H9 (cell line): ENCODE measurements around the gene TSC2. TPM values are rescaled to one million over a fixed set of nuclear protein-coding genes. Genes with fewer than 3 reads are reported as not detected.
A peak's percentile ranks its signal among the peaks of the same experiment; 100 is the strongest.
"Not testable (repeated sequence)": the region's sequence is repeated elsewhere in the genome, so short reads cannot be mapped to it uniquely, and the experiment has no call there.

Experiments
- DNase-seq: peaks from one replicate; pipeline ENCODE4 v3.0.0-alpha.2; 2017
- H2AFZ ChIP-seq: one replicate; pipeline ENCODE4 v1.6.1; 2013; ENCODE audit warnings: mild to moderate bottlenecking, low read length, control low read depth, moderate library complexity
- H2AK5ac ChIP-seq: 2 replicates; pipeline ENCODE4 v1.6.1; 2013; ENCODE audit warnings: low read length, control low read depth, mixed read lengths; ENCODE audit not compliant: insufficient read length
- H2BK120ac ChIP-seq: one replicate; pipeline ENCODE4 v1.6.1; 2013; ENCODE audit warnings: low read depth, mild to moderate bottlenecking, low read length, control low read depth, inconsistent platforms; ENCODE audit not compliant: poor library complexity, severe bottlenecking
- H2BK12ac ChIP-seq: 2 replicates; pipeline ENCODE4 v1.6.1; 2013; ENCODE audit warnings: low read length, control low read depth, mixed read lengths, low read depth; ENCODE audit not compliant: insufficient read length
- H2BK15ac ChIP-seq: 2 replicates; pipeline ENCODE4 v1.6.1; 2013; ENCODE audit warnings: low read depth, low read length, control low read depth
- H2BK20ac ChIP-seq: one replicate; pipeline ENCODE4 v1.6.1; 2013; ENCODE audit warnings: low read depth, mild to moderate bottlenecking, low read length, control low read depth, inconsistent platforms; ENCODE audit not compliant: poor library complexity, severe bottlenecking
- H2BK5ac ChIP-seq: 2 replicates; pipeline ENCODE4 v1.6.1; 2013; ENCODE audit warnings: low read length, control low read depth, mixed read lengths; ENCODE audit not compliant: insufficient read length
- H3K14ac ChIP-seq: 2 replicates; pipeline ENCODE4 v1.6.1; 2013; ENCODE audit warnings: low read length, control low read depth; ENCODE audit not compliant: insufficient read depth
- H3K18ac ChIP-seq: 2 replicates; pipeline ENCODE4 v1.6.1; 2013; ENCODE audit warnings: low read depth, mild to moderate bottlenecking, mixed read lengths, low read length, control low read depth; ENCODE audit not compliant: insufficient read length
- H3K23ac ChIP-seq: 2 replicates; pipeline ENCODE4 v1.6.1; 2013; ENCODE audit warnings: low read length, control low read depth, mixed read lengths, low read depth; ENCODE audit not compliant: insufficient read length
- H3K23me2 ChIP-seq: 2 replicates; pipeline ENCODE4 v1.6.1; 2013; ENCODE audit warnings: low read depth, mild to moderate bottlenecking, mixed read lengths, low read length, control low read depth; ENCODE audit not compliant: insufficient read length, poor library complexity, severe bottlenecking
- H3K27ac ChIP-seq: 2 replicates; pipeline ENCODE4 v1.5.1; 2013; ENCODE audit warnings: low read length, control low read depth, mixed read lengths, low read depth; ENCODE audit not compliant: insufficient read length
- H3K27me3 ChIP-seq: 2 replicates; pipeline ENCODE4 v1.6.1; 2013; ENCODE audit warnings: low read length, control low read depth, inconsistent platforms; ENCODE audit not compliant: insufficient read depth
- H3K4ac ChIP-seq: 2 replicates; pipeline ENCODE4 v1.6.1; 2013; ENCODE audit warnings: low read depth, mild to moderate bottlenecking, control low read depth, inconsistent platforms, low read length, moderate library complexity
- H3K4me1 ChIP-seq: 2 replicates; pipeline ENCODE4 v1.6.1; 2013; ENCODE audit warnings: low read length, control low read depth, inconsistent platforms; ENCODE audit not compliant: insufficient read depth
- H3K4me2 ChIP-seq: 2 replicates; pipeline ENCODE4 v1.6.1; 2013; ENCODE audit warnings: low read length, control low read depth, mixed read lengths; ENCODE audit not compliant: insufficient read length, insufficient read depth
- H3K56ac ChIP-seq: 2 replicates; pipeline ENCODE4 v1.6.1; 2013; ENCODE audit warnings: low read depth, mild to moderate bottlenecking, mixed read lengths, low read length, control low read depth; ENCODE audit not compliant: insufficient read length
- H3K79me1 ChIP-seq: 2 replicates; pipeline ENCODE4 v1.6.1; 2013; ENCODE audit warnings: low read depth, mild to moderate bottlenecking, moderate library complexity, low read length, control low read depth, inconsistent platforms; ENCODE audit not compliant: insufficient read depth, poor library complexity, severe bottlenecking
- H3K79me2 ChIP-seq: 2 replicates; pipeline ENCODE4 v1.6.1; 2013; ENCODE audit warnings: low read length, control low read depth, inconsistent platforms; ENCODE audit not compliant: insufficient read depth
- H3K9ac ChIP-seq: 2 replicates; pipeline ENCODE4 v1.6.1; 2013; ENCODE audit warnings: low read length, control low read depth, mixed read lengths; ENCODE audit not compliant: insufficient read length; ENCODE audit errors: extremely low read depth
- H3K9me3 ChIP-seq: one replicate; pipeline ENCODE4 v1.6.1; 2013; ENCODE audit warnings: low read depth, low read length, inconsistent platforms; ENCODE audit not compliant: control insufficient read depth
- H3T11ph ChIP-seq: one replicate; pipeline ENCODE4 v1.6.1; 2013; ENCODE audit warnings: mild to moderate bottlenecking, low read length, control low read depth, inconsistent platforms
- H4K20me1 ChIP-seq: one replicate; pipeline ENCODE4 v1.6.1; 2013; ENCODE audit not compliant: control insufficient read depth, insufficient read length, insufficient read depth
- H4K5ac ChIP-seq: 2 replicates; pipeline ENCODE4 v1.6.1; 2013; ENCODE audit warnings: low read depth, mild to moderate bottlenecking, mixed read lengths, low read length, control low read depth; ENCODE audit not compliant: insufficient read length
- H4K8ac ChIP-seq: replicated peaks from 2 replicates; pipeline ENCODE4 v1.6.1; 2013; ENCODE audit warnings: low read length, control low read depth, mixed read lengths, low read depth; ENCODE audit not compliant: insufficient read length
- H4K91ac ChIP-seq: 2 replicates; pipeline ENCODE4 v1.6.1; 2013; ENCODE audit warnings: low read depth, mild to moderate bottlenecking, moderate library complexity, mixed read lengths, low read length, control low read depth; ENCODE audit not compliant: insufficient read length
- H3K27ac Mint-ChIP-seq, 3 experiments: 2 replicates in 2 of 3; 3 replicates in 1 of 3; pipeline ENCODE4 v1.8.0; 2020 to 2021; ENCODE audit warnings: mixed read lengths in 3 of 3, mild to moderate bottlenecking in 1 of 3, moderate library complexity in 1 of 3
- H3K27me3 Mint-ChIP-seq: 2 replicates; pipeline ENCODE4 v1.8.0; 2021; ENCODE audit warnings: low read depth, mild to moderate bottlenecking, moderate library complexity, mixed read lengths
- H3K36me3 Mint-ChIP-seq, 3 experiments: 2 replicates in 2 of 3; 3 replicates in 1 of 3; pipeline ENCODE4 v1.8.0; 2020 to 2021; ENCODE audit warnings: low read depth in 3 of 3, mixed read lengths in 3 of 3; ENCODE audit not compliant: insufficient read depth in 1 of 3
- H3K4me1 Mint-ChIP-seq, 2 experiments: 2 replicates each; pipeline ENCODE4 v1.8.0; 2020; ENCODE audit warnings: mixed read lengths in 2 of 2
- H3K4me3 Mint-ChIP-seq, 2 experiments: 2 replicates in 1 of 2; 3 replicates in 1 of 2; pipeline ENCODE4 v1.8.0; 2020 to 2021; ENCODE audit warnings: mild to moderate bottlenecking in 2 of 2, mixed read lengths in 2 of 2, moderate library complexity in 1 of 2
- H3K9me3 Mint-ChIP-seq, 2 experiments: 2 replicates in 1 of 2; 3 replicates in 1 of 2; pipeline ENCODE4 v1.8.0; 2020; ENCODE audit warnings: mild to moderate bottlenecking in 2 of 2, mixed read lengths in 2 of 2, moderate library complexity in 1 of 2
- WGBS: extraction: QIAGEN DNeasy Blood & Tissue Kit; methylation state at CpG from one replicate; pipeline ENCODE4 v1.1.7; 2013; ENCODE audit warnings: missing lambda C conversion rate, low lambda C conversion rate, mixed read lengths; ENCODE audit not compliant: insufficient read length; ENCODE audit errors: extremely low coverage; 5-methylcytosine and 5-hydroxymethylcytosine counted together
- total RNA-seq: library from RNA; stranded (reverse); gene quantifications from 2 replicates; pipeline ENCODE4 v1.2.1, GENCODE V29; 2021

The TSC2 gene
- total RNA-seq, 1 experiment from 2014 or later = 122 TPM

DNA sequence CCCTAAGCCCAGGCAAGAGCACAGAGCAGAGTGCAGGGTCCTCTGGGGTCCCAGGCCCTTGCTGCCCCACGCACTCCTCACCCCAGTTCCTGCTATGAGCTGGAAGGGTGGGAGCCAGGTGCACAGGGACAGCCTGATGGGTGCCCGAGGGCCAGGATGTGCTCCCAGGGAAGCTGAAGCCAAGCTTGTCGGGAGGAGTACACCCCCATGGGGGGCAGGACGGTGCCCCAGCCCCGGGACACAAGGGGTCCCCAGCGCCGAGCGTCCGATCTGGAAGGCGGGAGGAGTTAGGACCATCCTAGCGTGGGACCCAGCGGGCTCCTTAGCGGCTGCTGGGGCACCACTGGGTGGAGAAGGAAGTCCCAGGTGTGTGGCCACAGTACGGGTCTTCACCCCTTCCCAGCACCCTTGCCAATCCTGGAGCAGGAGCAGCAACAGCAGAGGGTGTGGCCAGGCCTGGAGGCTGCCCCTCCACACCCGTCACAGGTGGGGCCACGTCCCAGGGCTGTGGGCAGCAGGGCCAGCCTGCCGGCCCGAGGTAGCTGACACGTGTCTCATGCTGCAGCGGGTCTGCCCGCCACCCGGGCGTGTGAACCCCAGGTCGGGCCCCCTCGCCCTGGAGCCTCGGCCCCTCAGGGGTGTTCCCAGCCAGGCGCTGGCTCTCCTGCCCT, 76.1 kb downstream of the TSC2 start:
- H2BK12ac ChIP-seq, H2BK120ac ChIP-seq, H3K23me2 ChIP-seq, H3K79me2 ChIP-seq, H3K4me3 Mint-ChIP-seq, H3K27ac ChIP-seq, H3K27me3 Mint-ChIP-seq, H4K91ac ChIP-seq, H3K79me1 ChIP-seq, H3K4me1 ChIP-seq, H4K8ac ChIP-seq, H3K4me2 ChIP-seq, H3K14ac ChIP-seq, H2BK20ac ChIP-seq, H4K5ac ChIP-seq, H2AK5ac ChIP-seq, H2BK15ac ChIP-seq, H2BK5ac ChIP-seq, H3K4ac ChIP-seq, H3K36me3 Mint-ChIP-seq, H4K20me1 ChIP-seq, H3K9me3 ChIP-seq, H3K9ac ChIP-seq, H3T11ph ChIP-seq, H2AFZ ChIP-seq, H3K18ac ChIP-seq, H3K9me3 Mint-ChIP-seq, H3K23ac ChIP-seq, DNase-seq, H3K27me3 ChIP-seq, H3K56ac ChIP-seq, H3K27ac Mint-ChIP-seq: not testable (repeated sequence)
- no CpG with 5 or more reads among the region's 27 CpGs for WGBS
- peaks cover 19 to 25% of the 10 kb centered on the region in 2 experiments for H3K4me1 Mint-ChIP-seq

DNA sequence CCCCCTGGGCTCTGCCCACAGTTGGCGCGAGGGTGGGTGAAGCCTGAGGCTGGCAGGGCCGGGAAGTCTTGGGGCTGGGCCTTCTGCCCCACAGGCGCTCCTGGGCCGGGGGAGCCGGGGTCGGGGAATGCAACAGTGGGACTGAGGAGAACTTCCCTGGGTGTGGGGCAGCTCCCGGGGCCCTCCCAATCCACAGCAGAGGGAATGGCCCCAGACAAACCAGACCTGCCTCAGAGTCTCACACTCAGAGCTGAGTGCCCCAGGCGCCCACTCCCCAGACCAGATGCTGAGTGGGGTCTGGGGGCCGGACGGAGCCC, 76.5 kb downstream of the TSC2 start:
- not testable (repeated sequence) for DNase-seq, H3K79me2 ChIP-seq, H3K27ac ChIP-seq, H3K56ac ChIP-seq, H3K4ac ChIP-seq, H3K27me3 Mint-ChIP-seq, H2BK120ac ChIP-seq, H2AK5ac ChIP-seq, H4K91ac ChIP-seq, H3K27me3 ChIP-seq, H2BK12ac ChIP-seq, H3K23ac ChIP-seq, H4K8ac ChIP-seq, H3K4me1 ChIP-seq, H3K14ac ChIP-seq, H3K9me3 ChIP-seq, H3K4me3 Mint-ChIP-seq, H4K20me1 ChIP-seq, H2BK5ac ChIP-seq, H3K4me2 ChIP-seq, H3T11ph ChIP-seq, H3K79me1 ChIP-seq, H2AFZ ChIP-seq, H3K36me3 Mint-ChIP-seq, H3K9me3 Mint-ChIP-seq, H3K27ac Mint-ChIP-seq, H3K23me2 ChIP-seq, H4K5ac ChIP-seq, H3K9ac ChIP-seq, H2BK20ac ChIP-seq, H2BK15ac ChIP-seq
- H3K4me1 Mint-ChIP-seq = peaks cover 19 to 25% of the 10 kb centered on the region in 2 experiments
- H3K18ac ChIP-seq = peak overlapping the region; percentile 48
- no CpG with 5 or more reads among the region's 11 CpGs for WGBS
